HG03469 (cell line): ENCODE measurements around the gene PRKCZ.

Experiments
- ATAC-seq: cut with Tn5 transposase; IDR thresholded peaks from one replicate; pipeline ENCODE4 v1.9.1; 2021; ENCODE audit warnings: mild to moderate bottlenecking, moderate library complexity, moderate number of reproducible peaks; ENCODE audit not compliant: unreplicated experiment

The PRKCZ gene

DNA sequence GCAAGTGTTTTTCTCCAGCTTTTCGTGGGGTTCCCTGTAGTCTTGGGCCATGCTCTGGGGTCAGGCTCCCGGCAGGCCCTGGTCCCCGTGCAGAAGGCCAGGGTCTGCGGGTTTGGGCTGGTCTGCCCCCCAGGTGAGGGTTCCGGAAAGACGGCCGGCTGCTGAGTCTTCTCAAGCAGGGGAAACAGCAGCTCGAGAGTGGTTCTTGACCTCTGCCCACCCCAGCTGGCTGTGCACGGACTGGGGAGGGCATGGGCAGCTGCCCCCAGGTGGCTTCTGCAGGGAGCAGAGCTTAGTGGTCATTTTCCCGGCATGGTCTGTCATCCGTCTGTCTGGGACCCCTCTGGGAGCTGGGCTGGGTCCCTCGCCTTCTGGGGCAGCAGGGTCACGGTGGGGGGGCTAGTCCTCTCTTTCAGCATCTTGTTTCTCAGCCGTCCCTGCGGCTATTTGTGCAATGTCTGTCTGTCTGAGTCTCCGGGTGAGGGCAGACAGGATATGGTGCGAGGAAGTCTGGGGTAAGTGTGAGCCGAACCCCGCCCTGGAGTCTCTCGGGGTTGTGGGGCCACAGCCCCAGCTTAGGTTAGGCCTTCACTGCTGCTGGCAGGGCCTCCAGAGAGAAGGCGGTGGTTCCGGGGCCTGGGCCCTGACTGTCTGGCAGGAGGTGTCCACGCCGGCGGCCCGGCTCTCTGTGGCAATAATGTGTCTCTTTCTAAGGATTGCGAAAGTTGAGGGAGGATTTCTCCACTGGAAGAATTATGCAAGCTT is 184.0 kb downstream of the PRKCZ start:
- ATAC-seq: no peak

DNA sequence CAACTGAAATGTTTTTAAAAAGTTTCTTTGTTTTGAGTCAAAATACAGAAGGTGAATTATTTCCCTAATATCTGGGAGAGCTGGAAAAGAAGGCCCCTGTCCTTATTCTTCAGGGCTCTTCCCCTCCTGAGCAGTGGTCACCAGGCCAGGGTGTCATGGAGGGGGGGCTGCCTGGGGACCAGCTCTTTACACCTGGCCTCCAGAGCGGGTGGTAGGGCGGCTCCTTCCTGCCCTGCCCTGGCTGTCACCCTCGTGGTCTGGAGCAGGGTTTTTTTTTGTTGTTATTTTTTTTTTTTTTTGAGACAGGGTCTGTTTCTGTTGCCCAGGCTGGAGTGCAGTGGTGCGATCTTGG is 184.5 kb downstream of the PRKCZ start:
- no peak for ATAC-seq
